B cell (primary cell): ENCODE data around the gene YRDC. TPM values are rescaled to one million over a fixed set of nuclear protein-coding genes. Genes with fewer than 3 reads are reported as not detected.

Experiments used
- ATAC-seq: fragments of 200-7000 bp; cut with Tn5 transposase; one replicate; pipeline ENCODE4 v1.10.0; 2021; ENCODE audit warnings: low read depth, mild to moderate bottlenecking, moderate number of reproducible peaks, moderate library complexity
- CTCF ChIA-PET: fragments of 350-600 bp; sonication (Branson Sonifier 250); formaldehyde crosslinking; loops from one replicate; lab custom pipeline; 2021; ENCODE audit warnings: antibody characterized with exemption, inconsistent platforms; lab: Charles Lee
- POLR2A ChIA-PET: fragments of 350-600 bp; sonication (Branson Sonifier 250); formaldehyde crosslinking; loops from one replicate; lab custom pipeline; 2021; ENCODE audit warnings: antibody characterized with exemption; lab: Charles Lee
- DNase-seq: peaks from one replicate; pipeline ENCODE4 v3.0.0; 2013
- H2AFZ ChIP-seq: 2 replicates; pipeline ENCODE4 v1.6.1; 2012; ENCODE audit warnings: mild to moderate bottlenecking, low read depth, low read length; ENCODE audit not compliant: insufficient read depth, poor library complexity, severe bottlenecking
- H3K27ac ChIP-seq, 2 donors: 1 replicate in 1 of 2; 2 replicates in 1 of 2; pipeline ENCODE4 v1.5.1; 2012 to 2013; ENCODE audit warnings: low read length in 2 of 2, mild to moderate bottlenecking in 2 of 2, moderate library complexity in 1 of 2
- H3K27me3 ChIP-seq, 4 experiments: fragments of 200-600 bp in 1 of 4; sonication (generic) in 1 of 4; replicated peaks in 1 of 4; 1 replicate in 2 of 4; 2 replicates in 2 of 4; pipeline versions ENCODE4 v1.6.1 to v1.7.0; 2013 to 2016; ENCODE audit warnings: low read length in 3 of 4, mild to moderate bottlenecking in 2 of 4, mixed read lengths in 1 of 4, moderate library complexity in 1 of 4; ENCODE audit not compliant: insufficient read depth in 4 of 4, control insufficient read depth in 3 of 4; ENCODE audit errors: control extremely low read depth in 1 of 4
- H3K36me3 ChIP-seq, 2 experiments: replicated peaks in 1 of 2; 1 replicate in 1 of 2; 2 replicates in 1 of 2; pipeline versions ENCODE4 v1.6.1 to v1.7.1; 2013; ENCODE audit warnings: low read length in 1 of 2; ENCODE audit not compliant: insufficient read depth in 2 of 2, control insufficient read depth in 1 of 2; ENCODE audit errors: control extremely low read depth in 1 of 2, extremely low read depth in 1 of 2
- H3K4me1 ChIP-seq, 2 donors: fragments of 200-600 bp in 1 of 2; sonication (generic) in 1 of 2; 1 replicate in 1 of 2; 2 replicates in 1 of 2; pipeline versions ENCODE4 v1.5.1 to v1.6.1; 2013 to 2017; ENCODE audit warnings: low read length in 2 of 2; ENCODE audit not compliant: control insufficient read depth in 2 of 2, insufficient read depth in 2 of 2
- H3K4me2 ChIP-seq: replicated peaks from 2 replicates; pipeline ENCODE3; 2012; ENCODE audit warnings: mild to moderate bottlenecking, low read depth, low read length; ENCODE audit not compliant: poor library complexity, severe bottlenecking
- H3K4me3 ChIP-seq, 5 experiments: fragments of 200-600 bp in 1 of 5; sonication (generic) in 1 of 5; 1 replicate in 3 of 5; 2 replicates in 2 of 5; pipeline versions ENCODE4 v1.5.1 to v1.7.0; 2011 to 2016; ENCODE audit warnings: low read length in 4 of 5, mild to moderate bottlenecking in 4 of 5, low read depth in 2 of 5, control low read depth in 1 of 5, moderate library complexity in 1 of 5; ENCODE audit not compliant: insufficient read depth in 1 of 5; ENCODE audit errors: control extremely low read depth in 1 of 5, extremely low read depth in 1 of 5
- H3K79me2 ChIP-seq: fragments of 200-600 bp; sonication (generic); one replicate; pipeline ENCODE4 v1.6.0; 2016; ENCODE audit warnings: low read length; ENCODE audit not compliant: control insufficient read depth, insufficient read depth
- H3K9ac ChIP-seq: fragments of 200-600 bp; sonication (generic); 2 replicates; pipeline ENCODE4 v1.6.1; 2017; ENCODE audit warnings: mild to moderate bottlenecking, low read length, moderate library complexity
- H3K9me3 ChIP-seq, 3 donors: one replicate each; pipeline versions ENCODE4 v1.6.1 to v1.7.1; 2013; ENCODE audit warnings: low read length in 2 of 3; ENCODE audit not compliant: control insufficient read depth in 2 of 3, insufficient read depth in 1 of 3; ENCODE audit errors: control extremely low read depth in 1 of 3
- H4K20me1 ChIP-seq: 2 replicates; pipeline ENCODE4 v1.6.0; 2012; ENCODE audit warnings: mild to moderate bottlenecking, low read length; ENCODE audit not compliant: insufficient read depth, control insufficient read depth, poor library complexity, severe bottlenecking
- H3K27ac Mint-ChIP-seq: one replicate; pipeline ENCODE4 v1.8.0; 2021; ENCODE audit warnings: mixed read lengths
- H3K27me3 Mint-ChIP-seq: one replicate; pipeline ENCODE4 v1.8.0; 2021; ENCODE audit warnings: mixed read lengths
- H3K4me1 Mint-ChIP-seq: one replicate; pipeline ENCODE4 v1.8.0; 2021; ENCODE audit warnings: mixed read lengths
- H3K4me3 Mint-ChIP-seq: one replicate; pipeline ENCODE4 v1.8.0; 2021; ENCODE audit warnings: mixed read lengths
- H3K9me3 Mint-ChIP-seq: one replicate; pipeline ENCODE4 v1.8.0; 2022; ENCODE audit warnings: mixed read lengths; ENCODE audit not compliant: insufficient read depth
- CTCF ChIP-seq: fragments of 200-600 bp; IDR thresholded peaks from one replicate; pipeline ENCODE4 v1.8.0; 2022; ENCODE audit warnings: antibody characterized with exemption, mild to moderate bottlenecking
- EZH2 ChIP-seq: IDR thresholded peaks from 2 replicates; pipeline ENCODE4 v1.6.1; 2012; ENCODE audit warnings: borderline replicate concordance, low read depth, mild to moderate bottlenecking, moderate library complexity, low read length; ENCODE audit not compliant: insufficient read depth, poor library complexity, severe bottlenecking
- WGBS: methylation state at CpG from one replicate; pipeline ENCODE4 v1.1.5; 2013; ENCODE audit warnings: missing lambda C conversion rate; ENCODE audit not compliant: insufficient coverage; 5-methylcytosine and 5-hydroxymethylcytosine counted together
- intact Hi-C: fragments of 100-400 bp; cut with micrococcal nuclease; formaldehyde crosslinking; loops from one replicate; pipeline ENCODE4 v1.10.0; 2022
- polyA plus RNA-seq: library from polyadenylated mRNA; depleted of rRNA; stranded (reverse); fragments of >200 nt; gene quantifications from 2 replicates; pipeline ENCODE4 v1.2.3, GENCODE V29; 2012
- total RNA-seq, 2 donors: library from RNA; stranded (reverse); fragments of 120-200 nt in 1 of 2; gene quantifications; 1 replicate in 1 of 2; 2 replicates in 1 of 2; pipeline versions ENCODE4 v1.2.3 to v1.2.4, GENCODE V29; 2013 to 2022

Gene YRDC
- total and polyA plus RNA-seq, 2 donors (not counting 1 experiment from before 2014, with no cell fraction given) = 12.5 to 16.7 TPM

DNA sequence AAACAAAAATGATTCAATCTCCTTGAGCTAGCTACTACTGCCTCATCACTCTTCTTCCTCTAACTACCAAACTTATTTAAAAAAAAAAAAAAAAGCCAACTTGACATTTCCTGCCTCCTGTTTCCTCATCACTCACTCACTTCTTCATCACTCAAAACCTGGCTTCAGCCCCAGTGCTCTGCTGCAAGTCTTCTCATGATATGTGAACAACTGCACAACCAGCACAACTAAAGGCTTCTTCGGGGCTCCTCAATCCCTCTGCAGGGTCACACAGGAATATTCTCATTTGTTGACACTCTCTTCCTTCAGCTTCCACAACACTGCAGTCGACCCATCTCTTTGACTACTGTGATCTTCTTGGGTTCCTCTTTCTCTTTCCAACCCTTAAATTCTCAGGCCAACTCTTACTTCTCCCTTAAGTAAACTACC is 43.8 kb upstream of the YRDC start:
- TF ChIP-seq CTCF = no peak
- peaks cover 40% of the 10 kb centered on the region for H3K4me1 Mint-ChIP-seq
- WGBS = 37% methylated on average over 2 of the region's 2 CpGs
- H3K27me3 Mint-ChIP-seq = no peaks in the 10 kb centered on the region
- no peak overlapping the region for H3K4me3 Mint-ChIP-seq
- H3K9me3 Mint-ChIP-seq = no peaks in the 10 kb centered on the region
- DNase-seq (peak; percentile 49), ATAC-seq (peak; percentile 39)
- ChIA-PET POLR2A (interaction anchor here (0.7 to 1.0 kb wide), 2 partner anchors 80 to 87 kb away, joined by 4 to 5 read pairs; partner anchors contain the start of gene EPHA10), CTCF (interaction anchor here (1.3 to 3.5 kb wide), 3 partner anchors 8 to 46 kb away, joined by 3 to 16 read pairs (median 3); partner anchors contain the start of gene MTF1)
- peaks cover 0 to 17% of the 10 kb centered on the region in 2 experiments for H3K36me3 ChIP-seq
- peak overlapping the region; percentile 43 to 77 for H3K27ac ChIP-seq
- H2AFZ ChIP-seq = peak overlapping the region; percentile 31
- intact Hi-C loops = no loop called here
- peak overlapping the region; percentile 56 for H3K4me2 ChIP-seq
- H3K9ac ChIP-seq = no peak overlapping the region
- H3K27ac Mint-ChIP-seq = no peak overlapping the region
- no peaks in the 10 kb centered on the region for H3K9me3 ChIP-seq
- no peak overlapping the region for H3K4me3 ChIP-seq
- H3K4me1 ChIP-seq = peaks cover 26 to 36% of the 10 kb centered on the region in 2 donors
- peaks cover 84% of the 10 kb centered on the region for H3K79me2 ChIP-seq
- no peaks in the 10 kb centered on the region for H3K27me3 ChIP-seq
- H4K20me1 ChIP-seq = no peaks in the 10 kb centered on the region

- Histone ChIP-seq H3K4me1 (peaks cover 31 to 40% of the 10 kb centered on the region in 2 donors), H4K20me1 (no peaks in the 10 kb centered on the region), H3K9ac (no peak overlapping the region), H3K4me2 (peak overlapping the region; percentile 56), H3K4me3 (no peak overlapping the region), H3K79me2 (peaks cover 84% of the 10 kb centered on the region), H3K27me3 (no peaks in the 10 kb centered on the region), H3K9me3 (no peaks in the 10 kb centered on the region), H3K36me3 (peaks cover 0 to 15% of the 10 kb centered on the region in 2 experiments), H3K27ac (peak overlapping the region; percentile 43 to 77), H2AFZ (peak overlapping the region; percentile 31)
- Mint-ChIP-seq H3K27me3 (no peaks in the 10 kb centered on the region), H3K4me3 (no peak overlapping the region), H3K27ac (no peak overlapping the region), H3K4me1 (peaks cover 44% of the 10 kb centered on the region), H3K9me3 (no peaks in the 10 kb centered on the region)
- ChIA-PET POLR2A (interaction anchor here (0.7 to 1.0 kb wide), 2 partner anchors 80 to 87 kb away, joined by 4 to 5 read pairs; partner anchors contain the start of gene EPHA10), CTCF (interaction anchor here (1.0 to 3.5 kb wide), 4 partner anchors 8 to 46 kb away, joined by 3 to 16 read pairs (median 3); partner anchors contain the start of gene MTF1)
- TF ChIP-seq EZH2 = no peak
- ATAC-seq (no peak), DNase-seq (no peak)
- intact Hi-C loops = no loop called here
Measured at GRCh38 chr1:37851262-37851661, 43.3 kb upstream of the YRDC start.
